Neutrophil (primary cell): ENCODE measurements around the gene AMHR2.
"Not testable (repeated sequence)": the region's sequence is repeated elsewhere in the genome, so short reads cannot be mapped to it uniquely, and the experiment has no call there.

Experiments used
- H3K27ac ChIP-seq: fragments of 200-600 bp; sonication (generic); 2 replicates; pipeline ENCODE4 v1.5.1; 2016; ENCODE audit warnings: mild to moderate bottlenecking, moderate library complexity
- H3K27me3 ChIP-seq: fragments of 200-600 bp; sonication (generic); 2 replicates; pipeline ENCODE4 v1.6.0; 2016; ENCODE audit warnings: mild to moderate bottlenecking
- H3K36me3 ChIP-seq: fragments of 200-600 bp; sonication (generic); 2 replicates; pipeline ENCODE4 v1.5.1; 2017
- H3K4me1 ChIP-seq, 2 experiments: fragments of 200-600 bp in 1 of 2; sonication (generic) in 1 of 2; 1 replicate in 1 of 2; 2 replicates in 1 of 2; pipeline versions ENCODE4 v1.5.1 to v1.6.1; 2013 to 2016; ENCODE audit warnings: low read depth in 1 of 2, low read length in 1 of 2, mild to moderate bottlenecking in 1 of 2, moderate library complexity in 1 of 2; ENCODE audit not compliant: control insufficient read depth in 1 of 2, insufficient read depth in 1 of 2
- H3K4me3 ChIP-seq, 2 experiments: fragments of 200-600 bp in 1 of 2; sonication (generic) in 1 of 2; 1 replicate in 1 of 2; 2 replicates in 1 of 2; pipeline ENCODE4 v1.5.1; 2013 to 2016; ENCODE audit warnings: low read depth in 1 of 2, low read length in 1 of 2, mild to moderate bottlenecking in 1 of 2, moderate library complexity in 1 of 2
- H3K9me3 ChIP-seq: fragments of 200-600 bp; sonication (generic); 2 replicates; pipeline ENCODE4 v1.5.1; 2016
- CTCF ChIP-seq: fragments of 200-600 bp; sonication (generic); IDR thresholded peaks from 2 replicates; pipeline ENCODE4 v1.5.1; 2016; ENCODE audit warnings: antibody characterized with exemption

Gene AMHR2

GRCh38 chr12:53410951-53411350 is 12.7 kb upstream of the AMHR2 start:
- no peak overlapping the region for H3K4me3 ChIP-seq
- no peaks in the 10 kb centered on the region for H3K27me3 ChIP-seq
- no peaks in the 10 kb centered on the region for H3K4me1 ChIP-seq
- no peaks in the 10 kb centered on the region for H3K9me3 ChIP-seq
- no peak for TF ChIP-seq CTCF
- H3K36me3 ChIP-seq, result peaks cover 92% of the 10 kb centered on the region
- no peak overlapping the region for H3K27ac ChIP-seq

- Histone ChIP-seq H3K9me3 (no peaks in the 10 kb centered on the region), H3K4me1 (peaks cover 0 to 9% of the 10 kb centered on the region in 2 experiments), H3K36me3 (peaks cover 65% of the 10 kb centered on the region), H3K27ac (peak overlapping the region; percentile 35), H3K27me3 (no peaks in the 10 kb centered on the region), H3K4me3 (no peak overlapping the region)
- TF ChIP-seq CTCF, result no peak
Measured at GRCh38 chr12:53413485-53414204, 10.0 kb upstream of the AMHR2 start.

GRCh38 chr12:53414756-53415417 is 8.8 kb upstream of the AMHR2 start:
- Histone ChIP-seq H3K9me3 (no peaks in the 10 kb centered on the region), H3K36me3 (peaks cover 52% of the 10 kb centered on the region), H3K4me1 (peaks cover 0 to 9% of the 10 kb centered on the region in 2 experiments), H3K27me3 (no peaks in the 10 kb centered on the region), H3K4me3 (no peak overlapping the region), H3K27ac (peak overlapping the region; percentile 27)
- no peak for TF ChIP-seq CTCF

GRCh38 chr12:53415752-53416389 is 7.8 kb upstream of the AMHR2 start:
- H3K9me3 ChIP-seq, H3K27me3 ChIP-seq, H3K4me1 ChIP-seq, H3K4me3 ChIP-seq: not testable (repeated sequence)
- Histone ChIP-seq H3K36me3 (peaks cover 42% of the 10 kb centered on the region), H3K27ac (peak overlapping the region; percentile 27)

GRCh38 chr12:53417291-53417816 is 6.3 kb upstream of the AMHR2 start:
- H3K4me1 ChIP-seq, result peaks cover 4 to 15% of the 10 kb centered on the region in 2 experiments
- H3K27me3 ChIP-seq, H3K4me3 ChIP-seq, H3K9me3 ChIP-seq: not testable (repeated sequence)
- peak overlapping the region; percentile 46 for H3K27ac ChIP-seq
- peaks cover 28% of the 10 kb centered on the region for H3K36me3 ChIP-seq

- no peaks in the 10 kb centered on the region for H3K27me3 ChIP-seq
Measured at GRCh38 chr12:53418221-53418620, 5.4 kb upstream of the AMHR2 start.

More at GRCh38 chr12:53418221-53418620, 5.4 kb upstream of the AMHR2 start:
- TF ChIP-seq CTCF, result no peak
- no peak overlapping the region for H3K4me3 ChIP-seq
- no peaks in the 10 kb centered on the region for H3K9me3 ChIP-seq
- H3K36me3 ChIP-seq, result peaks cover 19% of the 10 kb centered on the region
- H3K4me1 ChIP-seq, result peaks cover 4 to 15% of the 10 kb centered on the region in 2 experiments
- no peak overlapping the region for H3K27ac ChIP-seq
